Stimulated activated CD8-positive, alpha-beta memory T cell treated with anti-CD3 and anti-CD28 coated beads, Interleukin-15, amount 100 ng/mL, for 4 hours (primary cell): Measurements from ENCODE around the gene MAN2A2.
A peak's percentile ranks its signal among the peaks of the same experiment; 100 is the strongest.

Source experiments
- DNase-seq, 2 donors: peaks; one replicate each; pipeline ENCODE4 v3.0.0-alpha.2; 2020; ENCODE audit warnings: low read depth in 2 of 2

The MAN2A2 gene

DNA sequence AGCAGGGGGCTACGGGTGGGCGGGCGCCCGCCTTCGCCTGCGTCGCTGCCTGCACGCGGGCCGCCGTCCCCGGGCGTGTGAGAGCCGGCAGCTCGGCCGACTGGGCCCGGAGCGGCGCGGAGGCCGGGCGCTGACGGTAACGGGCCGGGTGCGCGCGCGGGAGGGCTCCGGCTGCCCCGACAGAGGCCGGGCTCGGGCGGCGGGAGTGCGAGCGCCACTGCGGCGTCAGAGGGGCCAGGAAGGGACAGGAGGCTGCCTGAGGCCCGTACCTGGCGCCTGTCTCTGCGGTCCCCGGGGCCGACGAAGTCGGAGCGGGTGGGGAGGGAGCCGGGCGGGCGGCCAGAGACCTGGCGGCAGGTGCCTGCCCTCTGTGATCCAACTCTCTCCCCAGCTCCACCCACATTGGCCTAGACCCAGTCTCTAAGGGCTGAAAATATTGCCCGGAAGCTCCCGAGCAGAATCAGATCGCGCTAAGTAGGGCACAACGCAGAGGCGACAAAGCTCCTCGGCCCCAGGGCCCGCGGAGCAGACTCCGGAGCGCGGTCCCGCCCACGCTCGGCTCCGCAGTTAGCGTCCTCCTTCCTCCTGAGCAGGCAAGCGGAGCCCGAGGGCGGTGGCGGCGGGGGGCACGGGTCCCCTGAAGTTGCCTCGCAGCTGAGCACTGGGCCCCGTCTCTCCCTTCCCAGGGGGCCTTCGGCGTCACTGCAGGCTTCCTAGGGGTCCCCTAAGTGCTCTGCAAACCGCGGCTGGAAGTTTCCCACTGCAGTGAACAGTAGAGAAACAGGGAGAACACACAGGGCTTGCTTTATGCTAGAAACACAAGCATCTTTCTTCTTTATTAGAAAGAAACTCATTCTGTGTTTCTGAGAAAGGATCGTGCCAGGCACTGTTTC, at the start of gene MAN2A2:
Gene MAN2A2 (plus strand): TSS at position 463 of the 893 bp plus-strand sequence. CDS start 906 bp downstream, outside the sequence.
- DNase-seq, result peak; percentile 66 to 68

DNA sequence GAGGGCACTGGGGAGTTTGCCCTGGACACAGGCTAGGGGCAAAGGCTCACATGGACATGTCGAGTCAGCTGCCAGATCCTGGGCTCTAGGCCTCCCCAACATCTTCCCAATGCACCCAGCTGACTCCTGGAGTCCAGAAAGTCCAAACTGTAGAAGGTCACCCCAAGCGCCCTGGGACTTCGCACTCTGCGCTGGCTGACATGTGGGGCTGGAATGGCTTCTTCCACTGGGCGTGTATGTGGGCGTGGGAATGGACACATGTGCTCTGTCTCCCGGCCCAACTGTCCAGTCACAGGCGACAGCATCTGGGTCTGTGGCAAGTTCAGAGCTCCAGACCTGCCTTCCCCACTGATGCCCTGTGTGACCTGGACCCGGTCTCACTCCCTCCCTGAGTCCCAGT, 48.0 kb upstream of the MAN2A2 start:
- no peak for DNase-seq

DNA sequence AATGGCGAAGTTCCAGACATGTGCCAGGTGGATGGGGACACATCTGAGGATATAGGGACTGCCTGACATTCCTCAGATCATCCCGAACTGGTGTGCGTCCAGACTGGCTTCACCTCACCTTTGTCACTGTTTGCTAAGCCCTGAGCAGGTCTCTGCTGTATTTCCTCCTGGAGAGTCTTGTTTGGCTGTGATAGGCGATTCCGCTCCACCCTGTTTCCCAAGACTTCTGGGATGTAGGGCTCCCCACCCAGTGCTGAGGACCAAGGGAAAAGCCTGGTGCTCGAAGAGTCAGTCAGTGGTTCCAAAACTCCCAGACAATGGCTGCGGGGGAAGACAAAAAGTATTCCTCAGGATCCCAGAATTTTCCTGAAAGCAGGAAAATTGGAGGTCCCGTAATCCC, 45.8 kb upstream of the MAN2A2 start:
- no peak for DNase-seq

DNA sequence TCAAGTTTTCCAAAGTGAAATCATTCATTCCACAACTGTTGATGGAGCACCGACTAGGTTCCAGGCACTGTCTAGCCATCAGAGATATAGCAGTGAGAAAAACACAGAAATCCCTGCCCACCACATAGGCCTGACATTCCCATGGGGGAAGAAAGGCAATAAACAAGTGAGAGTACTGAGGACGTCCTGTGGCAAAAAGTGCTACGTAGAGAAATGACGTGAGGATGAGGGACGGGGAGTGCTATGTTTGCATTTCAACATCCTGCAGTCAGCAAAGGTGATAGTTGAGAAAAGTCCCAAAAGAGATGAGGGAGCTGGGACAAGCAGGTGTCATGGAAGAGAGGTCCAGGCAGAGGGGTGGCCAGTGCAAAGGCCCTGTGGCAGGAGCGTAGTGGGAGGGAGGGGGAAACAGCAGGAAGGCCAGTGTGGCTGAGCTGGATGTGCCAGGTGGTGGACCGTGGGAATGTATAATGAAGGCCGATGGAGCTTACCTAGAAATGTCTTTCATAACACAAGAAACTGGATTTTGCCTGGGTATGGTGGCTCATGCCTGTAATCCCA, 45.1 kb upstream of the MAN2A2 start:
- DNase-seq, result no peak

DNA sequence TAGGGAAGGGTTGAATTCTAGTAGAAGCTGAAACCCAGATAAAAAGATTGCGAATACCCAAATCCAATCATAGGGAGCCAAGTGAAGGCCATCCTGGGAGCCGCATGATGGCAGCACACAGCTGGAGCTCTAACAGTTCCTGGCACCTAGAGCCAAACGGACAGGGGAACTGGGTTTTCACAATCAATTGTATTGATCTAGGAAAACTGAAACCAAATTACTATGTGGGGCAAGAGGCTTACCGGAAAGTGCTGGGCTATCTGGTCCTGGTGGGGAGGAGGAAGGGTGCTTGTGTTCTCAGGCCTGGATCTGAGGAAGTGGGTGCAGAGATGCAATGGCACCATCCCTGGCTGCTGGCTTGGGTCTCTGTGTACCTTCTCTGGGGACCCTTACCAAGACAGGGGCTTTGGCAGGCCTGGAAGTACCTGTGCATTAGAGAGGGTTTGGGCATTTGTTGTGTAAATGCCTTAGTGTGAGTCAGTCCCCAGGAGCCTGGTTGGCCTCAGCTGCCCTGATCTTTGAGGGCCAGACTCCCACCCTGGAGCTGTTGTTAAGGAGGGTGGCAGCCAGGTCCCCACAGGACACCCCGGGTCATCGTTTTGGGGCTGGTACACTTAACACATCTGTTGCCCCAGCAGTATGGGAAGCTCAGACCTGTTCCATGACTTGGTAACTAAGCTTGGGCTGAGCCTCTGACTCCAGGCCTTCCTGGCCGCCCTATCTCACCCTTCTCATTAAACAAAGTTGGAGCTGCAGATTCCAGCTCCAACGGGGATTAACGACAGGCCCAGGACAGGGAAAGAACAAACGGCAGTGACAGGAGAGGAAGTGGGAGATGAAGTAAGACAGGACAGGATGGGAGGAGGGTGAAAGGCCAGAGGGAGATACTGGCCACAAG, 43.6 kb upstream of the MAN2A2 start:
- DNase-seq, result no peak

DNA sequence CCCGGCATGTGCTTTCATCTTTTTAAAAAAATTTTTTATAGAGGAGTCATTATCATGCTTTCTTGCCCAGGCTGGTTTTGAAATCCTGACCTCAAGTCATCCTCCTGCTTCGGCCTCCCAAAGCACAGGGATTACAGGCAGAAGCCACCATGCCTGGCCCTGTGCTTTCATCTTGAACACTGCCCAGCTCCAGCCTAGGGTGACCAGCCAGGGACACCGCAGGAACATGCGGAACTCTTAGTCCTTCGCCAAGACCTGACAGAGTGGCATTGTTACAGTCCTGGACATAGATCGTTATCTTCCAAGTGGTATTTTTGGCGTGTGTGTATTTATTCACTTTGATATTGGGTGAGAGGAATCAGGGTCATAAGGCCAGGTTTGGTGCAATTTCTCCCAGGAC, 42.7 kb upstream of the MAN2A2 start:
- DNase-seq, result no peak

DNA sequence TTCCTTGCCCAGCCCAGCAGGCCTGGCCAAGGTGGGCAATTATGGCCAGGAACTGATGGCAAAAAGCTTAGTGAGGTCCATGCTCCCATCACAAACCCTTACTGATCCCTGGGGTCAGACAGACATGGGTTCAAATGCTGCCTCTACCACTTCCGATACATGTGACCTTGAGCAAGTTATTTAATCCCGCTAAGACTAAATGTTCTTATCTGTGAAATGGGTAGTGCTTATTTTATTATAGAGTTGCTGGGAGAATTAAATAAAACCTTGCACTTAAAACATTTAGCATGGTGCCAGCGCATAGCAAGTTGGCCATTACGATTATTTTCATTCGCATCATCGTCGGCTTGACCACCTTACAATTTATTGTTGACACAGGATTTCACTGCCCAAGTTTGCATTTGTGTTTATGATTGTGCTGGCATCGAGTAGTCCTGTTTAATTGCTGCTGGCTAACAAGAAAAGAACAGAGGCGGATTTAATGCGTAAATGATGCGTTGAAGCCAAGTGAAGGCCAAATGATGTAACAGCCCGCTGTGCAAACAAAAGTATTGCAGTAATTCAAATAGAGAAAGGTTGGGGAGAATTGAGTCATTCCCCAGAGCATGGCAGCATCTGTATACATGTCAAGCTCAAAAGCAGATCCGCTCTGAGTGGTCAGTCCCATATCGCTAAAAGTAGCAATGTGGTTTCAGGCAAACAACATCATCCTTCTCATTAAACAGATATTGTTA, 42.0 kb upstream of the MAN2A2 start:
- no peak for DNase-seq

DNA sequence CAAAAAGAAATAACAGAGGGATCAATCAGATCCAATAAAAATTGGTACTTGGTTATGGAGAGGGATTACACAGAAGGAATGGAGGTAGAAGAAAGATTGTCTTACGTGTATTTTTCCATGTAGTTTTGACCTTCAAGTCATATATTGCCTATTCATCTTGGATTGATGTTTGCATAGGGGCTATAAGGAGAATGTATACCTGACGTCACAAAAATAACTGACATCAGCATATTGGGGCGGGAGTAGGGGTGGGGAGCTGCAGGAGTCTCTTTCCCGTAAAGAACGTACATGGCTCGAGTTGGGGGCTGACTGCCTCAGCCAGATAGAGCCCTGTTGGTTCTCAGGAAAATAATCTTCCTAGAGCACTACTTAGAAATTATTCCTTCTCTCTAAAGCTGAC, 40.6 kb upstream of the MAN2A2 start:
- no peak for DNase-seq

DNA sequence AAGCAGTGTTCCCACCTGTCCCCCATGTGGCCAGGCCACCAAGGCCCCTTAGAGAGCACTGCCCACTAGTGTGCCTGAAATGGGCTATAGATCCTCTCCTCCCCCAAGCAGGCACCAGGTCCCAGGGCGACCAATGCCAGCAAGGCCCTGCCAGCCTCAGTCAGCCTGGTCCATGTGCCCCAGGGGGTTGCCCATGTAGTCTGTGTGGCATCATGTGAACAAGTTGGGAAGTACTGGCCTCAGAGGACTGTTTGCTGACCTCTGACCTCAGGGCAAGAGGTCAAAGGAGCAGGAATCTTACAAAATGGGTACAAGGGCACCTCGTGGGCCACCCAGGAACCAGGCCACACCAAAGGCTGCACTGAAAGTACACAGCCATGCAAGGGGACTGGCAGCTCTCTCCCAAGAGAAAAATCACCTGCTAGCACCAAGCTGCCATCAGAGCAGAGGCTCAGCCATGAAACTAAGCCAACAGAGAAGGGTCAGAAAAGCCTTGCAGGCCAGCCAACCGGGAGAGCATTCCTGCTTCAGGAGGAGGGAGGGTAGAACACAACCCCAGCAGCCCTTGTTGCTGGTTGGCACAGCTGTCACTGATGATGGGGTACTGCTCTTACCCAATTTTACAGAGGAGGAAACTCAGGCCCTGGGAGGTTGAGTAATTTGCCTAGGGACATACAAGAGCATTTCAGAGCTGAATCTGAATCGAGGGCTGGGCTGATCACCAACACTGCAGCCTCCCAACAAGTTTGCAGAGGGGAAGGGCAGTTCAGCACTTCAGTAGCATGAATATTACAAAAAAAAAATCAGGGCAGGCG, 39.9 kb upstream of the MAN2A2 start:
- no peak for DNase-seq

DNA sequence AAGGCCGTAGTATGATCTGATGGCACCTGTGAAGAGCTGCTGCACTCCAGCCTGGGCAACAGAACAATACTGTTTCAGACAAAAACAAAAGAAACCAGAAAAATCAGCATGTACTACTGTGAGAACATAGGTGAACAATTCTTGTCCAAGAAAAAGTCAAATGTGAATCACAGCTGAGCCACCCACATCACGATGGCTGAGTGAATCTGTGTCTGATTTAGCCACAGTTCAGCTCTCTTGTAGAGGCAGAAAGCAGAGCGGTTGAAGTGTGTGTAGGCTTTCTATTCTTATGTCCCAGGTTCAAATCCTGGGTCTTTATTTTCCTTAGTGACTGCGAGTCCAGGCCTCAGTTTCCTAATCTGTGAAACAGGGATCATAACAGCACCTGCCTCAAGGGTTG, 39.1 kb upstream of the MAN2A2 start:
- DNase-seq, result no peak

DNA sequence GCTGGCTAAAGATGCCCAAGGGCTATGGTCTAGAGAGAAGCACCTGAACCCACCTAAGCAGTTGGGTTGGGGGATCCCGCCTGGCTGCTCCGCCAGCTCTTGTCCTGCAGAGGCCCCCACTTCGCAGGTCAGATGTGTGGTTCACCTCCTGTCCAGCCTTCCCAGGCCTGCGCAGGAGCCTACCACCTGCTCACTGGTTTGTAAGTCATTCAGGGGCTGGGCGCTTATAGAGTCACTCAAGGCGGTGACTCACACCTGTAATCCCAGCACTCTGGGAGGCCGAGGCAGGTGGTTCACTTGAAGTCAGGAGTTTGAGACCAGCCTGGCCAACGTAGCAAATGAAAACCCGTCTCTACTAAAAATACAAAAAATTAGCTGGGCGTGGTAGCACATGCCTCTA, 38.6 kb upstream of the MAN2A2 start:
- no peak for DNase-seq

DNA sequence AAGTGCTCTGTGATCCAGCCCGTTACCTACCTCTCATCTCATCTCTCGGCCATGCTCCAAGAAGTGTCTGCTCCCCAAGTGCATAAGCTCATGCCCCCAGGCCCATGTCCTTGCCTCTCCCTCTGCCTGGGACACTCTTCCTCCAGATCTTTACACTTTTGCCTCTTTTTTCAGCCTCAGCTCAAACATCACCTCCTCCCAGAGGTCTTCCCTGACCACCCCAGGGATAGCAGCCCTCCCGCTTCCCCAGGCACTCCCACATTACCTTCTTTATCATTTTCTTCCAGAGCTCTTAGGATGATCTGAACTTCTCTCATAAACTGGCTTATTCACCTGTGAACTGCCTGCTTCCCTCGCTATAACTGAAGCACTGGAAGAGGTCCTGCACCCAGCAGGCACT, 37.4 kb upstream of the MAN2A2 start:
- DNase-seq, result no peak

DNA sequence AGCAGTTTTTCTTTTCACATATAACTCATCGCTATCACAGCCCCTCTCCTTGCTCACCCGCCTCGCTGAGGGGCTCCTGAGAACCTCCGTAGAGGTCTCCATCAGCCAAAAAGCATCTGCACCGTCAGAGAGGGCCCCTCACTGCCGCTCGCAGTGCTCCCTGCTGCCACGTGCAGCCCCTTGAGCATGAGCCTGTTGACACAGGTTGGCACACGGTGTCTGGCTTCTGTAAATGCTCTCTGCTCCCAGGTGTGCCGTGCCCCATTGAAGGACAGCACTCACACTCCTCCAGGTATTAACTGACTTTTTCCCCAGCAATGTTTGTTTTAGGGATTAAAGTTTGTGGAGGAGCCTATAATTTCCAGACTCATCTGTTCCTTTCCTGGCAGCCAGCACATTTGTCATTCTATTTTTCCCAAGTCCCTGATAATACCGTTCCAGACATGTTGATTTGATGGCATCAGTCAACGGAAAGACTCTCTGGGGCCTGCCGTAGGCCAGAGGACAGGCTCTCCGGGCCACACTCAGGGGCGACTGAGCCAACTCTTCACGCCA, 36.9 kb upstream of the MAN2A2 start:
- no peak for DNase-seq

DNA sequence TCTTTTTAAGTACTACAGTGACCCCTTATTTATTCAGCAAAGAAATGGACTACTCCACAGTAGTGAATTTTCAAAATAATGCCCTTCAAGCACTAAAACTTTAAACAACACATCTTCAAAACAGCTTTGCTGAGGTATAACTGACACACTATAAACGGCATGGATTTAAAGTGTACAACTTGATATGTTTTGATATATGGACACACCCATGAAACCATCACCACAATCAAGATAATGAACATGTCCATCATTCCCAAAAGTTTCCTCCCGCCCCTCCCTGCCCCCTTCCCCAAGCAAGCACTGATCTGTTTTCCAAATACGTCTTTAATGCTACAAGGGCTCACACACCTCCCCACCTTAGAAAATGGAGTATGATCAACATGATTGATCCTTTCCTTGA, 36.3 kb upstream of the MAN2A2 start:
- DNase-seq, result no peak

DNA sequence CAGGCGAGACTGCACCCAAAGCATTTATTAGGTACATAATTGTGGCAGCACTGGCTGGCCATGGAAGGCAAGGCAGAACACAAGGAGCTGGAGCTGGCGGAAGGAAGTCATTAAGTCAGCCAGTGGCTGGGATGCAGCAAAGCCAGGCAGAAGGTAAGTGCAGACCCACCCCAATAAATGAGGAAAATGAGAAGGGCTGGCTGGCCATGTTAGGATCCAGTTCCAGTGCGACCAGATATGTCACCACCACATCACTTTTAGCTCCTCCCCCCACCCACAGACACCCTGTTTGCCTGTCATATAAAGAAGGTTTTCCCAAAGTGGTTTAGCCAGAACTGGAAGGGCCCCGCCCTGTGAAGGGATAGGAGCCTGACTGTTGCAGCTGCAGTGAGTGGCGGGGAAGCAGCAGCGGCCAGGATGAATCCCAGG, 34.8 kb upstream of the MAN2A2 start, which contains the start of gene FURIN:
Gene FURIN (plus strand): TSS at position 328 of the 429 bp plus-strand sequence. CDS start 7,153 bp downstream, outside the sequence.
- DNase-seq, result no peak

DNA sequence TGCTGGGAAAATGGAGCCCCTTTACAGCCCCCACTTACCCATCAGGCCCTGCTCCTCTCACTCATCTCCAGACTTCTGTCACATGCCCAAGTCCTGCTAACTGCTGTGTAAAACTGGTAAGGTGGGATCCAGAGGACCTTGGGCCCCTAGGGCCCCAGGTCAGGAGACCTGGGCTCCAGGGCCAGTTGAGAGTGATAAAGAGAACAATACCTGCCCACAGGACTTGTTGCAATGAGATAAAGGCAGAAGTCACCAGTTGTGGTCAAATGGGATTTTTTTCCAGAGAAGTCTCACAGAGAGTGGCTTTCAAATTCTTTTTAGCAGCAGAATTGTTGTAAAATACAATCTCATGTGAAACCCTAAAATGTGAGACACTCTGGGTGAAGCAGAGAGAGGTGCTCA, 34.0 kb upstream of the MAN2A2 start:
- DNase-seq, result no peak

DNA sequence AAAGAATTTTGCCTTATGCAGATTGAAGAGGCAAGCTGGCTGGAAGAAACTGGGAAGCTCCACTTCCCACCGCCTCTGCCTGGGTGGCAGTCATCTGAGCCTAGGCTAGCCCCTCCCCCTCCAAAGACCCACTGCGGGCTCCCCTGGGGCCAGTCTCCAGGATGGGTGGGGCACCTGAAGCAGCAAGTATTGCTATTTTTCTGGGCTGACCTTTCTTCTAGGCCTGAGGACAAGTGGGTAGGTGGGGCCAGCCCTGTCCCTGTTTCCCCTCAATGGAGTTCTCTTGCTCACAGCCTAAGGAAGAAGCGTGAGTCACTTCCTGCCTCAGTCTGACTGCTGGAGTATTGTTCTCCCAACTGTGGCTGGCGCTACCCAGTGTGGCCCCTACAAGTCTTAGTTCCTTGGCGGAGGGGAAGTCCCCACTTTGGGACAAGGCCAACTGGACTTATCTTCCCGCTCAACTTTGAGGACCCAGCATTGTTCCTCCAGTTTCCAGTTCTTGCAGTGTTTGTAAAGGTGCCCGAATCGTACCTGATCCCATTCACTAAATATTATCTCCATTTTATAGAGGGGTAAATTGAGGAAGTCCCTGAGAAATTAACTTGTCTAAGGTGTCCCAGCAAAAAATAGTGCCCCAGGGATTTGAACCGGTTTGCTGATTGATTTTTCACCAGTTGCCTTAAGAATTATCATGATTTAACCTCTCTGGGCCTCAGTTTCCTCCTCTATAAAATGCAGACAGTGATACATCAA, 33.3 kb upstream of the MAN2A2 start:
- no peak for DNase-seq

DNA sequence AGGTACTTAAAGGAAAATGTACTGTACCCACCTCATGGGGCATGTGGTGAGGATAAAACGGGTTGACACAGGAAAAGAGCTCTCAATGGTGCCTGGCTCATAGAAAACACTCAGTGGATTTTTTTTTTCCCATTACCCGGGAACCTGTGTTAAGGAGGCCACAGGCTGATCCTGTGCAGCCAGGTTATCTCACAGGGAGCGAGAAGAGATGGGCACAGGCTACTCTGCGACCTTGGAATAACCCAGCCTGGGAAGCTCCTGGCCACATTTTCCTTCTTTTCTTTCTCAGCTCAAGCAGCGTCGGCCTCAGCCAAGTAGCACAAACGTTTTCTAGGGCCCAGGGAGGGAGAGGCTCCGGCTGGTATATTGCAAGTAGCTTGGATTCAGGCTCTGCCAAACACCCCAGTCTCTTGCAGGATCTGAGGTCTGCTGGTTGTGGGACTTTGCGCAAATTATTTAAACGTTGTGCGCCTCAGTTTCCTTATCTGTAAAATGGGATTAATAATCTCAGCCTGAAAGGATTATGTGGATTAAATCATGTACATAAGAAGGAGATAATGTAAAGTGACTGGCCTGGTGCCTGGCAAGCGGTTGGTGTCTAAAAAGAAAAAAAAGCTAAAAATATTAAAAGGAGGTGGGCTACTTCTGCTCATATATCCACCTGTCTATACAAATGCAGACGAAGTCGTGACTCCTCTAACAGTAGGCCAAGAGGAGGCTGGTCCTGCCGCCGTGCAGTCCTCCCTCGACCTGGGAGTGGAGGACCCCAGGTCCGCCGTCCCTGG, 32.6 kb upstream of the MAN2A2 start:
- no peak for DNase-seq
